ENCODE data around the gene CHRM4.

Gene CHRM4

GRCh38 chr11:46391578-46392420 lies at the start of gene CHRM4:
Gene CHRM4, minus strand, starts transcription at chr11:46391776. Its CDS starts 5,219 bp downstream, at chr11:46386557.
- no peak for TF ChIP-seq POLR2A (IDR thresholded peaks at IDR 0.05; ENCODE audit: low read depth, low read length)
- DNase-seq (ENCODE audit: insufficient read length, low spot score) (peak; percentile 85), FAIRE-seq (no peak)

DNA sequence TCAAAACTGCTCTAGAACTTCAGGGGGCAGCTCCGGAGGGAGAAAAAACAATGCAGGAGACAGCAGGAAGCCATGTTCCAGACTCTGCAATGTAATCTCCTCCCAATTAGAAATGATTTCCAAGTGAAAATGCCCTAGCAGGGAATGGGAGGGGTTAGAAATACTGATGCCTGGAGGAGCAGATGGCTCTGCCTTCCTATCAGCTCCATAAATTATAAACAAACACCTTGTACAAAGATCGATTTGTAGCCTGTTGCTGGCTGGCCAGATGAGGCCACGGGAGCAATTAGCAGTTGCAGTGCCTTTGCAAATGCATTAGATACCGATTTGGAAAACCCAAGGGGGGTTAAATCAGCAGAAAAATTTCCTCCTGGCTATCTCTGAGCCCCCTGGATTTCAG lies 46.6 kb upstream of the CHRM4 start:
- DNase-seq (ENCODE audit: insufficient read length, low spot score) (no peak), FAIRE-seq (no peak)
- no peak for TF ChIP-seq POLR2A (IDR thresholded peaks at IDR 0.05; ENCODE audit: low read depth, low read length)

- DNase-seq (ENCODE audit: insufficient read length, low spot score) (no peak), FAIRE-seq (no peak)
- no peak for TF ChIP-seq POLR2A (IDR thresholded peaks at IDR 0.05; ENCODE audit: low read depth, low read length)
Observed at GRCh38 chr11:46437122-46437689, 45.6 kb upstream of the CHRM4 start.

GRCh38 chr11:46436113-46436512 lies 44.5 kb upstream of the CHRM4 start:
- DNase-seq (ENCODE audit: insufficient read length, low spot score) (no peak), FAIRE-seq (no peak)
- TF ChIP-seq POLR2A (IDR thresholded peaks at IDR 0.05; ENCODE audit: low read depth, low read length) = no peak

- TF ChIP-seq POLR2A (IDR thresholded peaks at IDR 0.05; ENCODE audit: low read depth, low read length) = no peak
- FAIRE-seq = no peak
- no peak for DNase-seq (ENCODE audit: insufficient read length, low spot score)
Observed at GRCh38 chr11:46435679-46436078, 44.1 kb upstream of the CHRM4 start.

GRCh38 chr11:46431211-46431610 lies 39.6 kb upstream of the CHRM4 start:
- TF ChIP-seq POLR2A (IDR thresholded peaks at IDR 0.05; ENCODE audit: low read depth, low read length) = no peak
- no peak for FAIRE-seq
- no peak for DNase-seq (ENCODE audit: insufficient read length, low spot score)

DNA sequence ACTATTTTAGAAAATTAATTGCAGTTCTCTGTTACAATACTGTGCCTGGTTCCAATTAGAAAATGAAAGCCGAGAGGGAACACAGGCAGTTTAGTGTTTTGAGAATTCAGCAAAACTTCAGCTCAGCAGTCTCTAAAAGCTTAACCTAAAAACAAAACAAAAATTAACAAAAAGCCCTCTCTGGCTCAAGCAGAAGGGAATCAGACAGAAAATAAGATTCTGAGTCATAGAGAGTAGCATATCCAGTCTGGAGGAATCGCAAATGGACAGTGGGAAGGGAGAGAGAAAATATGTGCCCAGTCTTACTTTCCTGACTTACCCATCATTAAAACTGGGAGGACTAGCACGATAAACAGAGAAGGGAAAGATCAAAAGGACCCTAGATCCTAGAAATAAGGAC lies 38.1 kb upstream of the CHRM4 start:
- TF ChIP-seq POLR2A (IDR thresholded peaks at IDR 0.05; ENCODE audit: low read depth, low read length) = no peak
- no peak for FAIRE-seq
- no peak for DNase-seq (ENCODE audit: insufficient read length, low spot score)

DNA sequence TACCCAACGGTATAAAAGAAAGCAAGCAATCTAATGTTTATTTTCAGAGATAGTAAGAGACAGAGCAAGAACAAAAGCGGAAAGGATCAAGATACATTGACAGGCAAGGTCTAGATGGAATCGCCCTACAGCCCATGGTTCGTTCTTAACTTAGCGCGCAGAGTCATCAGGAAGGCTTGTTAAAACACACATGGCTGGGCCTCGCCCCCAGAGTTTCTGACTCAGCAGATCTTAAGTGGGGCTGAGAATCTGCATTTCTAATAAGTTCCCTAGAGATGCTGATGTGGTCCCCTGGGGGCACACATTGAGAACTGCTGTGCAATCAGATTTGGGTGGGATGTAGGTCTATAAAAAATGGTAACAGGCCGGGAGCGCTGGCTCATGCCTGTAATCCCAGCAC lies 35.8 kb upstream of the CHRM4 start:
- no peak for TF ChIP-seq POLR2A (IDR thresholded peaks at IDR 0.05; ENCODE audit: low read depth, low read length)
- no peak for DNase-seq (ENCODE audit: insufficient read length, low spot score)
- no peak for FAIRE-seq

DNA sequence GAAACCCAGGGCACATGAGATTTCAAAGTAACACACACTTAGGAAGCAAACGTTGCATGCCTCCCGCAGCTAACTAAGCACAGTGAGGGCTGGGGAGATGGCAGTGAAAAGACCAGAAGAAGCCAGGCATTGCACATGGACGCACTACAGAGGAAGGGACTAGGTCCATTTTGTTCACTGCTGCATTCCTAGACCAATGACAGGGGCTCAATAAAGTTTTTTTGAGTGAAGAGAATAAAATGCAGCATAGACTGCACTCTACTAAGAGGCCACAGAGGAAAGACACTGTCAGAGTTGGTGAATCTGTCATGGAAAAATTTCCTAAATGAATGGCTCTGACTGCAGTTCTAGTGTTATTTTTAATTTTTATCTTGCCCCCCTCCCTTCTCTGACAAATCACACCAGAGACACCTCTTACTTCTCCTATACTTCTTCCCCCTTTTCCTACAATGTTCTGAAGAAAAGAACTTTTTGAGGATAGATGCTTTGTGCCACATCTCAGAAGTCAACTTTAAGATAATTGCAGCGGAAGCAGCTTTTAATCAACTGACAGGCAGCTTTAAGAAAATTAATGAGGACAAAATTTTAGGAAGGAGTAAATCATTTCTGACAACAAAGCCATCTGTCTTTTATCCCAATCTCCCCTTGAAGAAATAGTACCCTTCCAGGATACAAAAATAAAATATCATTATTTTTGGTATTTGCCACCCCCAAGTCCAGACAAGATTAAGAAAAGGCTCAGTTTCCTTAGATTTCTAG lies 34.8 kb upstream of the CHRM4 start:
- no peak for TF ChIP-seq POLR2A (IDR thresholded peaks at IDR 0.05; ENCODE audit: low read depth, low read length)
- FAIRE-seq = no peak
- no peak for DNase-seq (ENCODE audit: insufficient read length, low spot score)

DNA sequence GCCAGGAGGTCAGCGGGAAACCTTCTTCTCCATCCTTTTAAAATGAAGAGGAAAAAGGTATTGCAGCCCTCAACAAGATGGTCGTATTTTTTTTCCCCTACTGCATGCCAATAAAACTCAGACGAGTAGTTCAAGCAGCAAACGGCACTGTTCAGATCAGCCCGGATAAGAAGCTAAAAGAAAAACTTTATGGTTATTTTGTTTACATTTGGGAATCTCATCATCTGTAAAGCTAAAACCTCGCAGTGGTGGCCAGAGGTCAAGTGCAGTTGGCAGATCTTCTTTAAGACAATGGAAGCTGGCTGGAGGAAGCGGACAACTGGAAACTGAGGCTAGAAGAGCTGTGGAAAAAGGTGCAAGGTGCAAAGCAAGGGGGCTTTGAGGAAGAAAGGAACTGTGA lies 31.0 kb upstream of the CHRM4 start:
- DNase-seq (ENCODE audit: insufficient read length, low spot score) (no peak), FAIRE-seq (no peak)
- no peak for TF ChIP-seq POLR2A (IDR thresholded peaks at IDR 0.05; ENCODE audit: low read depth, low read length)

- no peak for TF ChIP-seq POLR2A (IDR thresholded peaks at IDR 0.05; ENCODE audit: low read depth, low read length)
- DNase-seq (ENCODE audit: insufficient read length, low spot score) (no peak), FAIRE-seq (no peak)
Observed at GRCh38 chr11:46421257-46421880, 29.8 kb upstream of the CHRM4 start.

- no peak for DNase-seq (ENCODE audit: insufficient read length, low spot score)
- FAIRE-seq = no peak
- no peak for TF ChIP-seq POLR2A (IDR thresholded peaks at IDR 0.05; ENCODE audit: low read depth, low read length)
Observed at GRCh38 chr11:46420513-46420912, 28.9 kb upstream of the CHRM4 start.

- FAIRE-seq (no peak), DNase-seq (ENCODE audit: insufficient read length, low spot score) (no peak)
- no peak for TF ChIP-seq POLR2A (IDR thresholded peaks at IDR 0.05; ENCODE audit: low read depth, low read length)
Observed at GRCh38 chr11:46418751-46419150, 27.2 kb upstream of the CHRM4 start.

DNA sequence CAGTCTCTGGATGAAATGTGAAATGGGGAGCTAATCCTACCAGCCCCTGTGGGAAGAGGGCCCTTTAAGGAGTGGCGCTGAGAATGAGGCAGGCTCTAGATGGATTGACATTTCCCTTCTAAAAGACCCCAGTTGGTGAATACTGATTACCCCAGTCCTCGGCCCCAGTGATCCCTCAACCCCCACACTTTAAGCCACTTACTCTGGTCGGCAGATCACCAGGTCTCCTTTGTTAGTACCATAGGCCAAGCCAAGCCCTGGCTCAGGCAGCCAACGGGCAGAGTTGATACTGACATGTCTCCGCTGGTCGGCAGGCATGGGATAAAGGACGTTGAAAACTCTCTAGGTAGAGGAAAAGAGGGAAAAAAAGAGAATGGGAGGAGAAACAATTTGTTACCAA lies 26.1 kb upstream of the CHRM4 start:
- FAIRE-seq = no peak
- no peak for TF ChIP-seq POLR2A (IDR thresholded peaks at IDR 0.05; ENCODE audit: low read depth, low read length)
- no peak for DNase-seq (ENCODE audit: insufficient read length, low spot score)
